Measurements from ENCODE around the gene PTBP2. TPM values are rescaled to one million over a fixed set of nuclear protein-coding genes. Genes with fewer than 3 reads are reported as not detected.
A peak's percentile ranks its signal among the peaks of the same experiment; 100 is the strongest.

The PTBP2 gene
- total and polyA plus RNA-seq, 8 donors: 4.1 to 16.1 (median 8.4) TPM

DNA sequence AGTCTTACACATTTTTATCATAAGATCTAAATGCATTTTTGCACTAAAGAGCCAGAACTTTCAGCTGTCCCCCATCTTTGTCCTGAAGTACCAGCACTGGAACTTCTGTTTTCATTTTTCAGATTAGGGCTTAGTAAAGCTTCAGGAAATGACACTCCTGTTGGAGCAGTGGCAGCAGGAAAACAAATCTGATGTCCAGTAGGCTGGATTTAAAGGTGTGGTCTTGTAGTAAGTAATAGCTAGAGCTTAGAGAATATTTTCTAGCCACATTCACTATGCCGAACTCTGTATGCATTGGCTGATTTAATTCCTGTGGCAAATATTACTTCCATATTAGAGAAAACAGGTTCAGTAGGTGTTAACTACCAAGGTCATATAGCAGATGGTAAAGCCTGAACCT is 103.6 kb downstream of the PTBP2 start:
- H3K9me3 ChIP-seq: no peaks in the 10 kb centered on the region
- no peak overlapping the region for H3K27ac ChIP-seq
- H3K27me3 ChIP-seq: no peaks in the 10 kb centered on the region
- no peak overlapping the region for H3K4me3 ChIP-seq
- ATAC-seq (peak in 2 of 4 donors; percentile 39 to 43), DNase-seq (no peak), FAIRE-seq (no peak)
- no peaks in the 10 kb centered on the region for H3K4me1 ChIP-seq
- TF ChIP-seq, protein P1, sequence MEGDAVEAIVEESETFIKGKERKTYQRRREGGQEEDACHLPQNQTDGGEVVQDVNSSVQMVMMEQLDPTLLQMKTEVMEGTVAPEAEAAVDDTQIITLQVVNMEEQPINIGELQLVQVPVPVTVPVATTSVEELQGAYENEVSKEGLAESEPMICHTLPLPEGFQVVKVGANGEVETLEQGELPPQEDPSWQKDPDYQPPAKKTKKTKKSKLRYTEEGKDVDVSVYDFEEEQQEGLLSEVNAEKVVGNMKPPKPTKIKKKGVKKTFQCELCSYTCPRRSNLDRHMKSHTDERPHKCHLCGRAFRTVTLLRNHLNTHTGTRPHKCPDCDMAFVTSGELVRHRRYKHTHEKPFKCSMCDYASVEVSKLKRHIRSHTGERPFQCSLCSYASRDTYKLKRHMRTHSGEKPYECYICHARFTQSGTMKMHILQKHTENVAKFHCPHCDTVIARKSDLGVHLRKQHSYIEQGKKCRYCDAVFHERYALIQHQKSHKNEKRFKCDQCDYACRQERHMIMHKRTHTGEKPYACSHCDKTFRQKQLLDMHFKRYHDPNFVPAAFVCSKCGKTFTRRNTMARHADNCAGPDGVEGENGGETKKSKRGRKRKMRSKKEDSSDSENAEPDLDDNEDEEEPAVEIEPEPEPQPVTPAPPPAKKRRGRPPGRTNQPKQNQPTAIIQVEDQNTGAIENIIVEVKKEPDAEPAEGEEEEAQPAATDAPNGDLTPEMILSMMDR (IDR thresholded peaks at IDR 0.05): no peak
- H3K36me3 ChIP-seq: no peaks in the 10 kb centered on the region
- 45 to 55% methylated on average over 1 of the region's 1 CpG for WGBS, 2 donors
- intact Hi-C loops (cut with DNase I): no loop called here

DNA sequence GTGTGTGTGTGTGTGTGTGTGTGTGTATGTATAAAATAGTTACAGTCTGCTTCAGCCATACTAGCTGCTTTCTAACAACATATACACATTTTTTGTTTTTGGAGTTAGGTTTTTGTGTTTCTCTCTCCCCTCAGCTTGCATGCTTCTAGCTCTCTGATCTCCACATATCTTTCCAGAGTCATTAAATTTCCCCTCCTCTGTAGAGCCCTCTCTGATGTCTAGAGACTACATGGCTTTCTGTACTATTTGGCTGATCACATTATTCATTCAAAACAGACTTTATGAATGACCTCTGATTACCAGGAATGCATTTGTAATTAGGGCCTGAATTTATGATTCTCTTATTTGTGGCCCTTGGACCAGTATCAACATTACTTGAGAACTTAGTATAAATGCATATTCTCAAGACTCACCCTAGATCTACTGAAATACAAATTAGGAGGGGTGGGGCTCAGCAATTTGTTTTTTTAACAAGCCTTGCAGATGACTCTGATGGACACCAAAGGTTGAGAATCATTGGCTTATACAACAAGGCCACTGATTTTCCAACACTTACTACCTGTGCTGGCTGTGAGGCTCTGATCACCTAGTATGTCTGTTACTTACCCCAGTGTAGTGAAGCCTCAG is 104.5 kb downstream of the PTBP2 start:
- DNase-seq: no peak
- Histone ChIP-seq H3K4me3 (no peak overlapping the region), H3K27ac (no peak overlapping the region), H3K9me3 (no peaks in the 10 kb centered on the region), H3K27me3 (no peaks in the 10 kb centered on the region), H3K4me1 (no peaks in the 10 kb centered on the region), H3K36me3 (no peaks in the 10 kb centered on the region)
- FAIRE-seq: no peak
- ATAC-seq: no peak
- intact Hi-C loops (cut with DNase I): no loop called here
- TF ChIP-seq, protein P1 (IDR thresholded peaks at IDR 0.05): no peak

DNA sequence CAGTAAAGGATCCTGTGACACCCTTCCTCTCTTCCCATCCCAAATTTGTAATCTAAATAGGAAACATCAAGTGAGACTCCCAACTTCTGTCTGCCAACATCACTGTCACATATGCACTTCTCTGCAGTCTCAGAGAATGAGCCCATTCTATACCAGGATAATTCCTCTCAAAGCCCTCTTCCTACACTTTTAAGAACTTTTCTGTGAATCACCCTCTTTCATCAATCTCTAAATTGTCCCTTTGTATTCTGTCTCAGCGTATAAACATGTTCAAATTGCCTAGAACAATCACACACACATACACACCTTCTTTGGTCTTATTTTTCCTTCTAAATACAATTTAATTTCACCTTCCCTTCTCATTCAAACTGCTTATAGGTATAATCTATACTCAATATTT is 111.8 kb downstream of the PTBP2 start:
- FAIRE-seq: no peak
- no peak for ATAC-seq
- DNase-seq: no peak
- WGBS, 2 donors: 90 to 92% methylated on average over 1 of the region's 1 CpG
- no peaks in the 10 kb centered on the region for H3K27me3 ChIP-seq
- no peaks in the 10 kb centered on the region for H3K4me1 ChIP-seq
- intact Hi-C loops (cut with DNase I): no loop called here
- no peaks in the 10 kb centered on the region for H3K36me3 ChIP-seq
- no peak overlapping the region for H3K27ac ChIP-seq
- no peaks in the 10 kb centered on the region for H3K9me3 ChIP-seq
- no peak overlapping the region for H3K4me3 ChIP-seq
- TF ChIP-seq, protein P1 (IDR thresholded peaks at IDR 0.05): no peak

DNA sequence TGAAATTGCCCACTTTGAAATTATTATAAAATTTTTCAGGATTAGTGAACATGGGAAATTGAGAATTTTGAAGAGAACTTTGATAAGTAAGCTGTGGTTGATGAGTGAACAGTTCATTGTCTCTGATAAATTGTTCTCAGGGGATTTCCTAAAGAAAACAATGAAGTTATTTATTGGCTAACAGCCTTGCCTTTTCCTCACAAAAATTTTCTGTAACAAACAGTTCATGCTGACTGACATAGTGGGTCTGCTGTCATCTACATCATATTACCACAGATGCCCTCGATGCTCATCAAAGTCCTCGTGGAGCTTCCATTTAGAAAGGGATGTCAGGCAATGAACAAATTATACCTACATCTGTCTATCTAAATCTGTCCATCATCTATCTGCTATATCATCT is 113.4 kb downstream of the PTBP2 start:
- WGBS, 2 donors: 61 to 75% methylated on average over 2 of the region's 2 CpGs

More for the DNA sequence above, 113.4 kb downstream of the PTBP2 start:
- TF ChIP-seq, protein P1 (IDR thresholded peaks at IDR 0.05): no peak
- FAIRE-seq: no peak
- no peaks in the 10 kb centered on the region for H3K27me3 ChIP-seq
- H3K9me3 ChIP-seq: no peaks in the 10 kb centered on the region
- intact Hi-C loops (cut with DNase I): no loop called here
- no peak for DNase-seq
- H3K27ac ChIP-seq: no peak overlapping the region
- no peaks in the 10 kb centered on the region for H3K36me3 ChIP-seq
- H3K4me3 ChIP-seq: no peak overlapping the region
- H3K4me1 ChIP-seq: no peaks in the 10 kb centered on the region
- no peak for ATAC-seq

Measured in pancreas (tissue), 10 donors.